Measurements from ENCODE around the gene RANBP10.

Gene RANBP10

DNA sequence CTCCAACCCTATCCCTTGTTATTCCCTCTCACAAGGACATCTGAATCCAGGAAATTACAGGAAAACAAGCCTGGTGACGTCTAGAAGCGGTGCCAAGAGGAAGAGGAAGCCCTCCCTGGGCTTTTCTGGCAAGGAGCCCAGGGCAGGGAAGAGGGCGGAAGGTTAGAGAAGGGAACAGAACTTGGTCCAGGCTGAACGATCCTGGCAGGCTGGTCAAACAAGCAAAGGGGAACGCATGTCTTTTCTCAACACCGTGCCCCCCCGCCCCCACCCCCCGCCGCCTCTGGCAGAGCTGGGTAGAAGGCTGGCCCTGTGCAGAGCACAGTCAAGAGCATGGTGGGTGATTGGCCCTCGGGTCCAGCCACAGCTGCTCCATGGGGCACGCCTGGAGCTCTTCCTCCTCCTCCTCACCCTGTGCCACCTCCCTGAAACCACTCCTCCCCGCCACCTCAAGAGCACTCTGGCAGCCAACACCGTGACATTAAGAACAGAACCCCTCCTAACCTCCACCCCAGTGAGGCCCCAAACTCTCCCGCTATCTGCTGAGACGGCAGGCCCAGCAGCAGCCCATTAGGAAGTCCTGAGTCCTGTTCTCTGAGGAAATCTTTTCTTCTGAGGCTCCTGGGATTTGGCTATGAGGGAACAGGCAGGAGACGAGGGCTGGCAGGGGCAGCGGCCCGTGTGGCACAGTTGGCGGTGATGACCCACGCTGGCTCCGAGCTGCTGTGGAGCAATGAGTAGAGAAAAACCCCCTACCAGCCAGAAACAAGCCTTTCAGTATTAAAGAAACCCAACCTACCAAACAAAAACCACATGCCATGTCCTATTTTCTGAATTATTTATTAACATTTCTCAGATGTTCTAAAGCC is 132.4 kb downstream of the RANBP10 start:
- DNase-seq = no peak
